ENCODE measurements around the gene DENND5A. TPM values are rescaled to one million over a fixed set of nuclear protein-coding genes. Genes with fewer than 3 reads are reported as not detected.
"Not testable (repeated sequence)": the region's sequence is repeated elsewhere in the genome, so short reads cannot be mapped to it uniquely, and the experiment has no call there.

The DENND5A gene
- total and polyA plus RNA-seq, 5 donors from 2014 or later = 2.2 to 44.3 (median 3.8) TPM

GRCh38 chr11:9192561-9192960, 72.6 kb downstream of the DENND5A start:
- DNase-seq (no peak), ATAC-seq (ENCODE audit: low read depth in 2 of 2) (no peak)
- no peak overlapping the region for H3K27ac ChIP-seq (ENCODE audit: insufficient read depth, low read length, poor library complexity, severe bottlenecking)
- Mint-ChIP-seq H3K9me3 (peaks cover 0 to 3% (median 0%) of the 10 kb centered on the region in 7 donors), H3K4me1 (peaks cover 0 to 7% (median 0%) of the 10 kb centered on the region in 4 donors), H3K36me3 (peaks cover 8% of the 10 kb centered on the region), H3K27ac (no peak overlapping the region), H3K4me3 (no peak overlapping the region), H3K27me3 (peaks cover 8% of the 10 kb centered on the region)
- no peaks in the 10 kb centered on the region for H3K36me3 ChIP-seq (ENCODE audit: control insufficient read depth, insufficient read depth, low read length)
- no peaks in the 10 kb centered on the region for H3K27me3 ChIP-seq (ENCODE audit: control insufficient read depth, insufficient read depth, low read length)
- no peak overlapping the region for H3K4me3 ChIP-seq (ENCODE audit: low read depth, low read length)
- H3K9me3 ChIP-seq (ENCODE audit: control insufficient read depth in 2 of 2, low read length in 2 of 2) = no peaks in the 10 kb centered on the region
- no peaks in the 10 kb centered on the region for H3K4me1 ChIP-seq (ENCODE audit: control insufficient read depth, insufficient read depth, low read length, poor library complexity, severe bottlenecking)

- H3K27ac Mint-ChIP-seq; H3K4me3 Mint-ChIP-seq; H3K9me3 Mint-ChIP-seq; ATAC-seq (ENCODE audit: low read depth in 2 of 2); H3K4me1 Mint-ChIP-seq; DNase-seq; H3K27me3 ChIP-seq (ENCODE audit: control insufficient read depth, insufficient read depth, low read length); H3K27me3 Mint-ChIP-seq; H3K36me3 Mint-ChIP-seq; H3K27ac ChIP-seq (ENCODE audit: insufficient read depth, low read length, poor library complexity, severe bottlenecking); H3K36me3 ChIP-seq (ENCODE audit: control insufficient read depth, insufficient read depth, low read length); H3K4me3 ChIP-seq (ENCODE audit: low read depth, low read length); H3K9me3 ChIP-seq (ENCODE audit: control insufficient read depth in 2 of 2, low read length in 2 of 2); H3K4me1 ChIP-seq (ENCODE audit: control insufficient read depth, insufficient read depth, low read length, poor library complexity, severe bottlenecking): not testable (repeated sequence)
Observed at GRCh38 chr11:9190326-9191016, 74.7 kb downstream of the DENND5A start.

GRCh38 chr11:9188860-9189259, 76.3 kb downstream of the DENND5A start:
- H3K27ac Mint-ChIP-seq, H3K36me3 Mint-ChIP-seq: not testable (repeated sequence)

GRCh38 chr11:9187616-9188015, 77.5 kb downstream of the DENND5A start:
- no peaks in the 10 kb centered on the region for H3K27me3 ChIP-seq (ENCODE audit: control insufficient read depth, insufficient read depth, low read length)
- DNase-seq = no peak
- no peaks in the 10 kb centered on the region for H3K9me3 ChIP-seq (ENCODE audit: control insufficient read depth in 2 of 2, low read length in 2 of 2)
- H3K27ac ChIP-seq (ENCODE audit: insufficient read depth, low read length, poor library complexity, severe bottlenecking) = no peak overlapping the region
- no peak overlapping the region for H3K27ac Mint-ChIP-seq
- H3K4me1 ChIP-seq (ENCODE audit: control insufficient read depth, insufficient read depth, low read length, poor library complexity, severe bottlenecking) = no peaks in the 10 kb centered on the region
- ATAC-seq (ENCODE audit: low read depth in 2 of 2) = no peak
- peaks cover 8% of the 10 kb centered on the region for H3K36me3 Mint-ChIP-seq
- no peak overlapping the region for H3K4me3 Mint-ChIP-seq
- H3K9me3 Mint-ChIP-seq = peaks cover 0 to 3% (median 0%) of the 10 kb centered on the region in 7 donors
- peaks cover 8% of the 10 kb centered on the region for H3K27me3 Mint-ChIP-seq
- no peaks in the 10 kb centered on the region for H3K4me1 Mint-ChIP-seq
- H3K4me3 ChIP-seq (ENCODE audit: low read depth, low read length) = no peak overlapping the region
- no peaks in the 10 kb centered on the region for H3K36me3 ChIP-seq (ENCODE audit: control insufficient read depth, insufficient read depth, low read length)

More at GRCh38 chr11:9188860-9189259, 76.3 kb downstream of the DENND5A start:
- H3K4me3 Mint-ChIP-seq; H3K4me3 ChIP-seq (ENCODE audit: low read depth, low read length); DNase-seq; H3K4me1 Mint-ChIP-seq; H3K27me3 ChIP-seq (ENCODE audit: control insufficient read depth, insufficient read depth, low read length); H3K36me3 ChIP-seq (ENCODE audit: control insufficient read depth, insufficient read depth, low read length); H3K9me3 ChIP-seq (ENCODE audit: control insufficient read depth in 2 of 2, low read length in 2 of 2); H3K4me1 ChIP-seq (ENCODE audit: control insufficient read depth, insufficient read depth, low read length, poor library complexity, severe bottlenecking); H3K27ac ChIP-seq (ENCODE audit: insufficient read depth, low read length, poor library complexity, severe bottlenecking); H3K9me3 Mint-ChIP-seq; H3K27me3 Mint-ChIP-seq; ATAC-seq (ENCODE audit: low read depth in 2 of 2): not testable (repeated sequence)

DNA sequence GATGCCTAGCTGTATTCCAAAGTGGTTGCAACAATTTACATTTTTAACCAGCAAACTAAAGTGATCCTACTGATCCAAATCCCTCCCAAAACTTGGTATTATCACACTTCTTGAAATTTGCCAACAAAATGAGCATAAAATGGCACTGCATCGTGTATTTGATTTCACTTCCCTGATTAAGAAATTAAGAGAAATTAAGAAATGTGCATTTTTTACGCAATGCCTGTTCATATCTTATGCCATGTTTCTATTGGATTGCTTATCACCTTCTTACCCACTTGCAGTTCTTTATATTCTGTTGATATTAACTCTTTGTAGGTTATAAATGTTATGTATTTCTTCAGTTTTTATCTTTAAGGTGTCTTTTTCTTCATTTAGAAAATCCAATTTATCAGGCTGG, 80.6 kb downstream of the DENND5A start:
- DNase-seq (no peak), ATAC-seq (ENCODE audit: low read depth in 2 of 2) (no peak)
- no peaks in the 10 kb centered on the region for H3K36me3 ChIP-seq (ENCODE audit: control insufficient read depth, insufficient read depth, low read length)
- Mint-ChIP-seq H3K9me3 (peaks cover 0 to 3% (median 0%) of the 10 kb centered on the region in 7 donors), H3K4me1 (peaks cover 0 to 2% (median 0%) of the 10 kb centered on the region in 4 donors), H3K36me3 (no peaks in the 10 kb centered on the region), H3K27me3 (no peaks in the 10 kb centered on the region), H3K27ac (no peak overlapping the region), H3K4me3 (no peak overlapping the region)
- H3K4me3 ChIP-seq (ENCODE audit: low read depth, low read length) = no peak overlapping the region
- no peaks in the 10 kb centered on the region for H3K4me1 ChIP-seq (ENCODE audit: control insufficient read depth, insufficient read depth, low read length, poor library complexity, severe bottlenecking)
- H3K27ac ChIP-seq (ENCODE audit: insufficient read depth, low read length, poor library complexity, severe bottlenecking) = no peak overlapping the region
- no peaks in the 10 kb centered on the region for H3K27me3 ChIP-seq (ENCODE audit: control insufficient read depth, insufficient read depth, low read length)
- no peaks in the 10 kb centered on the region for H3K9me3 ChIP-seq (ENCODE audit: control insufficient read depth in 2 of 2, low read length in 2 of 2)

GRCh38 chr11:9182180-9182871, 82.8 kb downstream of the DENND5A start:
- H3K27ac Mint-ChIP-seq = peak overlapping the region in 1 of 3 donors; percentile 14
- ATAC-seq (ENCODE audit: low read depth in 2 of 2) (no peak), DNase-seq (no peak)
- H3K4me3 ChIP-seq (ENCODE audit: low read depth, low read length) = no peak overlapping the region
- no peaks in the 10 kb centered on the region for H3K27me3 Mint-ChIP-seq
- H3K27me3 ChIP-seq (ENCODE audit: control insufficient read depth, insufficient read depth, low read length) = no peaks in the 10 kb centered on the region
- peaks cover 11% of the 10 kb centered on the region for H3K36me3 Mint-ChIP-seq
- H3K4me3 Mint-ChIP-seq = no peak overlapping the region
- H3K27ac ChIP-seq (ENCODE audit: insufficient read depth, low read length, poor library complexity, severe bottlenecking) = no peak overlapping the region
- H3K36me3 ChIP-seq (ENCODE audit: control insufficient read depth, insufficient read depth, low read length) = no peaks in the 10 kb centered on the region
- no peaks in the 10 kb centered on the region for H3K4me1 ChIP-seq (ENCODE audit: control insufficient read depth, insufficient read depth, low read length, poor library complexity, severe bottlenecking)
- H3K9me3 Mint-ChIP-seq = no peaks in the 10 kb centered on the region
- H3K4me1 Mint-ChIP-seq = peaks cover 0 to 2% (median 0%) of the 10 kb centered on the region in 4 donors
- no peaks in the 10 kb centered on the region for H3K9me3 ChIP-seq (ENCODE audit: control insufficient read depth in 2 of 2, low read length in 2 of 2)

DNA sequence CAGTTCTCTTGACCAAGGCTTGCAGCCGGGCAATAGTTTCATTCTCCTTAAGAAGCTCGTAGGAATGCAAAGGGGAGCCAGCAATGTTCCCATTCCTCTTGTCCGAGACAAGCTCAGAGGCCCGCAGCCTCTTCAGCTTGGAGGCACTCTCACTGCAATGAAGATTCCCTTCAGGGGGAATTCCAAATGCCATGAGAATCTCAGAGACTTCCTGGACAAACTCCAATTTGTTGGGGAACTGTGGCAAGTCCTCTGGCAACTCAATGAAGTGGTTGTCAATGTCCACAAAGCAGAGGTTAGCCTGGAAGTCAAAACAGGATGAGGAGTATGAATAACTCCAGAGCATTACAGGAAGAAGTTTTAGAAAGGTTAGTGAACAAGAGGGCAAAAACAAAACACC, 84.4 kb downstream of the DENND5A start:
- no peak overlapping the region for H3K27ac Mint-ChIP-seq
- peaks cover 0 to 2% (median 0%) of the 10 kb centered on the region in 4 donors for H3K4me1 Mint-ChIP-seq
- peaks cover 11% of the 10 kb centered on the region for H3K36me3 Mint-ChIP-seq
- ATAC-seq (ENCODE audit: low read depth in 2 of 2) (no peak), DNase-seq (no peak)
- H3K27me3 Mint-ChIP-seq = no peaks in the 10 kb centered on the region
- H3K4me3 Mint-ChIP-seq = no peak overlapping the region
- Histone ChIP-seq H3K36me3 (ENCODE audit: control insufficient read depth, insufficient read depth, low read length) (no peaks in the 10 kb centered on the region), H3K4me1 (ENCODE audit: control insufficient read depth, insufficient read depth, low read length, poor library complexity, severe bottlenecking) (no peaks in the 10 kb centered on the region), H3K27me3 (ENCODE audit: control insufficient read depth, insufficient read depth, low read length) (no peaks in the 10 kb centered on the region), H3K4me3 (ENCODE audit: low read depth, low read length) (no peak overlapping the region), H3K27ac (ENCODE audit: insufficient read depth, low read length, poor library complexity, severe bottlenecking) (no peak overlapping the region), H3K9me3 (ENCODE audit: control insufficient read depth in 2 of 2, low read length in 2 of 2) (no peaks in the 10 kb centered on the region)
- H3K9me3 Mint-ChIP-seq = no peaks in the 10 kb centered on the region

DNA sequence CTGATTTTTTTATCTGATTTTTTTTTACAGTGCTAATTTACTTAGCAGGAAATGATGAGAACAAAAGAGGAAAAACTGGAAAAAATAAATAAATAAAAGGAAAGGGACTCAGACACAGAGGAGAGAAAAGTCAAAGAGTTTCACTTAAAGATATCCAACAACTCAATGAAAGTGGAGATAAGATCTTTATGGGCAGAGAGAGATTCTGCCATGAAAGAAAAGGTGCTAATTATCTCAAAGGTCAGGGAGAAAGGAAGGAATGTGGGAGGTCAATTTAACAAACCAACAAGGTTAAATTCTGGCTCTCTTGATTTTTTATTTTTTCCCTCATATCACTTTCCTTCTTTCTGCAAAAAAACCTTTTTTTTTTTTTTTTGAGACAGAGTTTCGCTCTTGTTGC, 86.0 kb downstream of the DENND5A start:
- Mint-ChIP-seq H3K4me3 (no peak overlapping the region), H3K9me3 (no peaks in the 10 kb centered on the region), H3K27ac (peak overlapping the region in 1 of 3 donors; percentile 56), H3K27me3 (no peaks in the 10 kb centered on the region), H3K4me1 (peaks cover 0 to 2% (median 0%) of the 10 kb centered on the region in 4 donors), H3K36me3 (peaks cover 14% of the 10 kb centered on the region)
- no peak for ATAC-seq (ENCODE audit: low read depth in 2 of 2)
- no peak for DNase-seq
- no peaks in the 10 kb centered on the region for H3K4me1 ChIP-seq (ENCODE audit: control insufficient read depth, insufficient read depth, low read length, poor library complexity, severe bottlenecking)
- H3K9me3 ChIP-seq (ENCODE audit: control insufficient read depth in 2 of 2, low read length in 2 of 2) = no peaks in the 10 kb centered on the region
- no peak overlapping the region for H3K27ac ChIP-seq (ENCODE audit: insufficient read depth, low read length, poor library complexity, severe bottlenecking)
- H3K27me3 ChIP-seq (ENCODE audit: control insufficient read depth, insufficient read depth, low read length) = no peaks in the 10 kb centered on the region
- H3K36me3 ChIP-seq (ENCODE audit: control insufficient read depth, insufficient read depth, low read length) = no peaks in the 10 kb centered on the region
- no peak overlapping the region for H3K4me3 ChIP-seq (ENCODE audit: low read depth, low read length)
